ENCODE measurements around the gene MXRA8. TPM values are rescaled to one million over a fixed set of nuclear protein-coding genes. Genes with fewer than 3 reads are reported as not detected.

MXRA8 gene
- total and polyA plus RNA-seq, 8 donors: 23.3 to 203 (median 42.9) TPM

DNA sequence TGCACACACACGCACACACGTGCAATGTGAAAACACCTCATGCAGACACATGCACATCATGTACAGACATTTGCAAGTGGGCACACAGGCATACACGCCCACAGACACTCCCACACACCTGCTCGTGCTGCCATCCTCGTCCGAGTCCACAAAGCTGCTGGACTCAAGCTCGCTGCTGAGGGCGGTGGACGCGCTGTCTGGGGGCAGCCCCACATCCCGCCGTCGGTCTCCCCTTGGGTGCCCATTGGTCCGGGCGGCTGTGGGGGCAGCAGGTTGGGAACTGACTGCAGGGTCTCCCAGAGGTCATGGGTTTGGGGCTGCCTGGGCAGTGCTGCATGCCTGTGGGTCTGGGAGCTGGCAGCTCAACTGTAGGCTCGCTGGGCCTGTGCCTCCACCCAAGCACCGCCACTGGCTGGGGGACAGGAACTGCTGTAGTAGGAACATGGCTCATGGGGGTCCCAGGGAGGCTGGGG lies 16.8 kb downstream of the MXRA8 start:
- Histone ChIP-seq H3K27ac (no peak overlapping the region), H3K4me3 (no peak overlapping the region), H3K27me3 (no peaks in the 10 kb centered on the region), H3K36me3 (peaks cover 32 to 60% (median 58%) of the 10 kb centered on the region in 4 donors), H3K9me3 (no peaks in the 10 kb centered on the region), H3K4me1 (peaks cover 25 to 57% (median 44%) of the 10 kb centered on the region in 4 donors)
- TF ChIP-seq, protein P1, sequence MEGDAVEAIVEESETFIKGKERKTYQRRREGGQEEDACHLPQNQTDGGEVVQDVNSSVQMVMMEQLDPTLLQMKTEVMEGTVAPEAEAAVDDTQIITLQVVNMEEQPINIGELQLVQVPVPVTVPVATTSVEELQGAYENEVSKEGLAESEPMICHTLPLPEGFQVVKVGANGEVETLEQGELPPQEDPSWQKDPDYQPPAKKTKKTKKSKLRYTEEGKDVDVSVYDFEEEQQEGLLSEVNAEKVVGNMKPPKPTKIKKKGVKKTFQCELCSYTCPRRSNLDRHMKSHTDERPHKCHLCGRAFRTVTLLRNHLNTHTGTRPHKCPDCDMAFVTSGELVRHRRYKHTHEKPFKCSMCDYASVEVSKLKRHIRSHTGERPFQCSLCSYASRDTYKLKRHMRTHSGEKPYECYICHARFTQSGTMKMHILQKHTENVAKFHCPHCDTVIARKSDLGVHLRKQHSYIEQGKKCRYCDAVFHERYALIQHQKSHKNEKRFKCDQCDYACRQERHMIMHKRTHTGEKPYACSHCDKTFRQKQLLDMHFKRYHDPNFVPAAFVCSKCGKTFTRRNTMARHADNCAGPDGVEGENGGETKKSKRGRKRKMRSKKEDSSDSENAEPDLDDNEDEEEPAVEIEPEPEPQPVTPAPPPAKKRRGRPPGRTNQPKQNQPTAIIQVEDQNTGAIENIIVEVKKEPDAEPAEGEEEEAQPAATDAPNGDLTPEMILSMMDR (IDR thresholded peaks at IDR 0.05): no peak
- TF ChIP-seq POLR2A (IDR thresholded peaks at IDR 0.05) (no peak), POLR2AphosphoS5 (IDR thresholded peaks at IDR 0.05) (no peak), EP300 (IDR thresholded peaks at IDR 0.05) (no peak)
- 85 to 95% (median 94%) methylated on average over 8 to 17 of the region's 17 CpGs for WGBS, 5 donors
- no peak for DNase-seq
- intact Hi-C loops (cut with DNase I; ENCODE audit: low total_unique reads): no loop called here

DNA sequence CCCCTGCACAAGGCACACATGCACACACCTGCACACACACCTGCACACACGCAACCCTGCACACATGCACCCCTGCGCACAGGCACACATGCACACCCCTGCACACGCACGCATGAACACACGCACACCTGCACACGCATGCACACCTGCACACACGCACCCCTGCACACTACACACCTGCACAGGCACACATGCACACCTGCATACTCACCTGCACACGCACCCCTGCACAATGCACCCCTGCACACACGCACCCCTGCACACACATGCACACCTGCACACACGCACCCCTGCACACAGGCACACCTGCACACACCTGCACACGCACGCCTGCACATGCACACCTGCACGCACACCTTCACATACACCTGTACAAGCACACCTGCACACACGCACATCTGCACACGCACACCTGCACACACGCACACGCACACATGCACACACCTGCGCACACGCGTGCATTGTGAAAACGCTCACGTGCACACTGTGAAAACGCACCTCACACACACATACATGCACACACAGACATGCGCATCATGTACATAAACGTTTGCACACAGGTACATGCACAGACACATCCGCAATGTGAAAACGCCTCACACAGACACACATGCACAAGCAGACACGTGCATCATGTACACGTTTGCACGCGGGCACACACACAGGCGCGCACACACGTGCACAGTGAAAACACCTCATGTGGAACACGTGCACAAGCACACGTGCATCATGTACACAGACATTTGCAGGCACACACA lies 17.4 kb downstream of the MXRA8 start:
- Histone ChIP-seq H3K9me3 (no peaks in the 10 kb centered on the region), H3K27me3 (no peaks in the 10 kb centered on the region), H3K36me3 (peaks cover 32 to 67% (median 64%) of the 10 kb centered on the region in 4 donors), H3K27ac (no peak overlapping the region), H3K4me1 (peaks cover 19 to 51% (median 38%) of the 10 kb centered on the region in 4 donors), H3K4me3 (no peak overlapping the region)
- TF ChIP-seq POLR2AphosphoS5 (IDR thresholded peaks at IDR 0.05): no peak
- TF ChIP-seq EP300 (IDR thresholded peaks at IDR 0.05): no peak
- TF ChIP-seq, protein P1 (IDR thresholded peaks at IDR 0.05): no peak
- no peak for TF ChIP-seq POLR2A (IDR thresholded peaks at IDR 0.05)
- intact Hi-C loops (cut with DNase I; ENCODE audit: low total_unique reads): no loop called here
- no peak for DNase-seq
- whole genome bisulfite sequencing, 5 donors: 90 to 94% (median 92%) methylated on average over 34 to 36 of the region's 36 CpGs

DNA sequence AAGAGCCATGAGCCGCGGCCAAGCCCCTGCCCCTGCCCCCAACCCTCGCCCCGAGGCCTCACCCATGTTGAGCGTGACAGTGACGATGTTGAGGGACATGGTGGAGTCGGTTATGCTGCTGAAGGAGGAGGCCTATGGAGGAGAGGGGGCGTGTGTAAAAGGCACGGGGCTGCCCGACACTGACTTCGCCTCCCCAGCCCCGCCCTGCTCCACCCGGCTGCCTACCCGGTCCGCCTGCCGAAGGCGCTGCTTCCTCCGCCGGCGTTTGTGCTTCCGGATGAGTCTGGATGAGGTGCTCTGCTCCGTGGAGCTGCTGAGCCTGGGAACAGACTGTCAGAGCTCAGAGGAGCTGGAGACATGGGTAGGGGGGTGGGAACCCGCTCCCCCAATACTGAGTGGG lies 18.2 kb downstream of the MXRA8 start:
- WGBS, 5 donors: 85 to 95% (median 89%) methylated on average over 10 to 23 of the region's 23 CpGs
- H3K9me3 ChIP-seq: no peaks in the 10 kb centered on the region
- peaks cover 32 to 74% (median 72%) of the 10 kb centered on the region in 4 donors for H3K36me3 ChIP-seq
- TF ChIP-seq EP300 (IDR thresholded peaks at IDR 0.05): no peak
- TF ChIP-seq, protein P1 (IDR thresholded peaks at IDR 0.05): no peak
- no peak for TF ChIP-seq POLR2A (IDR thresholded peaks at IDR 0.05)
- no peak for TF ChIP-seq POLR2AphosphoS5 (IDR thresholded peaks at IDR 0.05)
- DNase-seq: no peak
- H3K4me3 ChIP-seq: no peak overlapping the region
- intact Hi-C loops (cut with DNase I; ENCODE audit: low total_unique reads): no loop called here
- H3K27ac ChIP-seq: no peak overlapping the region
- peaks cover 11 to 43% (median 30%) of the 10 kb centered on the region in 4 donors for H3K4me1 ChIP-seq
- no peaks in the 10 kb centered on the region for H3K27me3 ChIP-seq

DNA sequence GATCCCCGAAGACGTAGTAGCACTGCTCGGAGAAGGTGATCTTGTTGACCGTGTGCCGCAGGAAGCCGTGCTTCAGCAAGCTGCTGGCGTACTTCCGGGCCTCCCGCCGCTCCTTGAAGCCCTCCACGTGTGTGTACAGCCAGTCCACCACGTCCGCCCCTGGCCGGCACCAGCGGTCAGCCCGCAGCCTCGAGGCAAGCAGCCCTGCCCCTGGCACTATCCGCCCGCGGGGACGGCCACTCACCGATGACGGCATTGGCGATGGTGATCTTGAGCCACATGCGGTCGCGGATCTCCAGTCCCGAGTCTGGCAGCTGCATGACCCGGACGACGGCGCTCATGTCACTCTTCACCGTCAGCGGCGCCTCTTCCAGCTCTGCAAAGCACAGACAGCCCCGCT lies 20.1 kb downstream of the MXRA8 start:
- no peak overlapping the region for H3K27ac ChIP-seq
- TF ChIP-seq, protein P1 (IDR thresholded peaks at IDR 0.05): no peak
- H3K4me1 ChIP-seq: peaks cover 1 to 26% (median 17%) of the 10 kb centered on the region in 4 donors
- 92 to 94% (median 93%) methylated on average over 17 to 36 of the region's 36 CpGs for WGBS, 5 donors
- H3K27me3 ChIP-seq: no peaks in the 10 kb centered on the region
- DNase-seq: no peak
- H3K4me3 ChIP-seq: no peak overlapping the region
- no peaks in the 10 kb centered on the region for H3K9me3 ChIP-seq
- H3K36me3 ChIP-seq: peaks cover 32 to 77% (median 74%) of the 10 kb centered on the region in 4 donors
- intact Hi-C loops (cut with DNase I; ENCODE audit: low total_unique reads): no loop called here
